GM19328 (cell line): ENCODE results near the gene MTF1.
"Not testable (repeated sequence)": the region's sequence is repeated elsewhere in the genome, so short reads cannot be mapped to it uniquely, and the experiment has no call there.

Experiments
- ATAC-seq: cut with Tn5 transposase; IDR thresholded peaks from one replicate; pipeline ENCODE4 v1.9.1; 2021; ENCODE audit warnings: mild to moderate bottlenecking, moderate library complexity; ENCODE audit not compliant: unreplicated experiment

The MTF1 gene

GRCh38 chr1:37794372-37795339 is 64.7 kb downstream of the MTF1 start:
- peak; percentile 22 for ATAC-seq

- ATAC-seq = peak; percentile 57
Measured at GRCh38 chr1:37793773-37794371, 65.5 kb downstream of the MTF1 start, which contains the start of gene MANEAL. Gene MANEAL, plus strand, starts transcription at chr1:37793847. Its CDS starts 336 bp downstream, at chr1:37794183.

GRCh38 chr1:37792943-37793686 is 66.3 kb downstream of the MTF1 start:
- no peak for ATAC-seq

GRCh38 chr1:37782491-37782890 is 76.9 kb downstream of the MTF1 start:
- ATAC-seq = no peak

- ATAC-seq = no peak
Measured at GRCh38 chr1:37778654-37779053, 80.7 kb downstream of the MTF1 start.

GRCh38 chr1:37776946-37777516 is 82.4 kb downstream of the MTF1 start:
- ATAC-seq = no peak

- ATAC-seq = not testable (repeated sequence)
Measured at GRCh38 chr1:37771440-37771839, 88.0 kb downstream of the MTF1 start.

GRCh38 chr1:37767488-37767887 is 91.9 kb downstream of the MTF1 start:
- ATAC-seq = no peak

- ATAC-seq = no peak
Measured at GRCh38 chr1:37765916-37766664, 93.3 kb downstream of the MTF1 start.

- ATAC-seq = no peak
Measured at GRCh38 chr1:37764888-37765441, 94.4 kb downstream of the MTF1 start, which contains the start of gene EPHA10. Gene EPHA10, minus strand, starts transcription at chr1:37765120. Its CDS starts 54 bp downstream, at chr1:37765066.

- ATAC-seq = no peak
Measured at GRCh38 chr1:37764414-37764825, 95.0 kb downstream of the MTF1 start.

- no peak for ATAC-seq
Measured at GRCh38 chr1:37763791-37764413, 95.5 kb downstream of the MTF1 start.

GRCh38 chr1:37762516-37762915 is 96.9 kb downstream of the MTF1 start:
- ATAC-seq = no peak

GRCh38 chr1:37761416-37762095 is 97.8 kb downstream of the MTF1 start:
- ATAC-seq = no peak
